HCT116 (cell line): ENCODE measurements around the gene TMEM40. TPM values are rescaled to one million over a fixed set of nuclear protein-coding genes. Genes with fewer than 3 reads are reported as not detected.

ENCODE experiments used
- ATAC-seq: fragments of 200-7000 bp; cut with Tn5 transposase; 2 replicates; pipeline ENCODE4 v1.9.1; 2020; ENCODE audit warnings: mild to moderate bottlenecking, moderate library complexity
- BruUV-seq: library from RNA; stranded (reverse); fragments of 400-500 nt; replicated peaks from 2 replicates; lab custom pipeline; 2021; lab: Mats Ljungman, UMichigan
- CTCF ChIA-PET: fragments of 300-600 bp; sonication (Branson Sonifier 250); formaldehyde crosslinking; loops from one replicate; lab custom pipeline; 2021; ENCODE audit warnings: antibody characterized with exemption; lab: Charles Lee
- POLR2A ChIA-PET: fragments of 300-600, 350-600 bp; sonication (Branson Sonifier 250); formaldehyde crosslinking; loops from one replicate; lab custom pipeline; 2021; ENCODE audit warnings: antibody characterized with exemption; lab: Charles Lee
- RAD21 ChIA-PET, 2 experiments: fragments of 300-600 bp; sonication (Branson Sonifier 250); formaldehyde crosslinking; loops; one replicate each; lab custom pipeline; 2023; ENCODE audit warnings: low total read pairs in 2 of 2; ENCODE audit not compliant: uncharacterized antibody in 2 of 2, unreplicated experiment in 2 of 2, low non-redundant PET in 1 of 2; lab: Charles Lee
- DNase-seq: peaks from one replicate; pipeline ENCODE4 v3.0.0-alpha.2; 2010; ENCODE audit warnings: low read depth, low spot score
- H2AFZ ChIP-seq: fragments of 200-600 bp; shearing (Covaris generic), sonication (generic); 2 replicates; pipeline ENCODE4 v1.6.1; 2017; ENCODE audit warnings: low read depth, mixed run types, mixed read lengths, antibody characterized with exemption, low read length; ENCODE audit not compliant: poor library complexity, severe bottlenecking
- H3K27ac ChIP-seq: 2 replicates; pipeline ENCODE4 v1.5.1; 2012; ENCODE audit warnings: low read depth, low read length
- H3K27me3 ChIP-seq: fragments of 200-600 bp; sonication (generic); 2 replicates; pipeline ENCODE4 v1.6.1; 2016; ENCODE audit warnings: mixed run types, low read length, mixed read lengths; ENCODE audit not compliant: insufficient read depth
- H3K36me3 ChIP-seq, 2 experiments: fragments of 200-500 bp in 1 of 2; fragments of 200-600 bp in 1 of 2; sonication (Bioruptor generic) in 1 of 2; sonication (generic) in 1 of 2; 2 replicates each; pipeline versions ENCODE4 v1.5.1 to v1.6.1; 2014 to 2016; ENCODE audit warnings: low read length in 2 of 2, inconsistent platforms in 1 of 2, mixed read lengths in 1 of 2, mixed run types in 1 of 2; ENCODE audit not compliant: insufficient read depth in 2 of 2, control insufficient read depth in 1 of 2
- H3K4me1 ChIP-seq, 2 experiments: fragments of 200-600 bp in 1 of 2; sonication (generic) in 1 of 2; 2 replicates each; pipeline versions ENCODE4 v1.5.1 to v1.6.1; 2012 to 2017; ENCODE audit warnings: low read length in 2 of 2, inconsistent platforms in 1 of 2, mild to moderate bottlenecking in 1 of 2, mixed read lengths in 1 of 2, mixed run types in 1 of 2, moderate library complexity in 1 of 2; ENCODE audit not compliant: insufficient read depth in 2 of 2, control insufficient read depth in 1 of 2
- H3K4me2 ChIP-seq: fragments of 200-600 bp; sonication (generic); 2 replicates; pipeline ENCODE4 v1.6.1; 2017; ENCODE audit warnings: mixed run types, low read length, mixed read lengths
- H3K4me3 ChIP-seq, 2 experiments: fragments of 200-600 bp in 1 of 2; sonication (generic) in 1 of 2; replicated peaks in 1 of 2; 2 replicates each; pipeline ENCODE4 v1.5.1; 2011 to 2016; ENCODE audit warnings: low read length in 2 of 2, control low read depth in 1 of 2, low read depth in 1 of 2, mild to moderate bottlenecking in 1 of 2, mixed read lengths in 1 of 2, mixed run types in 1 of 2
- H3K79me2 ChIP-seq: fragments of 200-600 bp; sonication (generic); 2 replicates; pipeline ENCODE4 v1.6.1; 2017; ENCODE audit warnings: mild to moderate bottlenecking, mixed run types, low read length, moderate library complexity, mixed read lengths; ENCODE audit not compliant: insufficient read depth
- H3K9ac ChIP-seq: fragments of 200-600 bp; sonication (generic); 2 replicates; pipeline ENCODE4 v1.6.1; 2016; ENCODE audit warnings: low read length, mixed read lengths
- H3K9me2 ChIP-seq: fragments of 200-600 bp; sonication (generic), shearing (Covaris generic); 2 replicates; pipeline ENCODE4 v1.6.1; 2017; ENCODE audit warnings: mixed run types, mild to moderate bottlenecking, moderate library complexity; ENCODE audit not compliant: insufficient read depth
- H3K9me3 ChIP-seq, 2 experiments: fragments of 200-500 bp in 1 of 2; fragments of 200-600 bp in 1 of 2; sonication (Bioruptor generic) in 1 of 2; sonication (generic) in 1 of 2; 2 replicates each; pipeline ENCODE4 v1.6.1; 2014 to 2017; ENCODE audit warnings: low read length in 2 of 2, mixed read lengths in 2 of 2, inconsistent platforms in 1 of 2, low read depth in 1 of 2, mild to moderate bottlenecking in 1 of 2, mixed run types in 1 of 2, moderate library complexity in 1 of 2; ENCODE audit not compliant: control insufficient read depth in 1 of 2, insufficient read depth in 1 of 2
- H4K20me1 ChIP-seq: fragments of 200-600 bp; sonication (generic), shearing (Covaris generic); 2 replicates; pipeline ENCODE4 v1.6.1; 2017; ENCODE audit warnings: mixed run types, mild to moderate bottlenecking, moderate library complexity; ENCODE audit not compliant: insufficient read depth
- ATF3 ChIP-seq: IDR thresholded peaks from 2 replicates; pipeline ENCODE4 v1.6.1; 2012
- CEBPB ChIP-seq: IDR thresholded peaks from 2 replicates; pipeline ENCODE4 v1.6.1; 2012; ENCODE audit warnings: low read depth
- CTCF ChIP-seq, 3 experiments: fragments of 200-600 bp in 1 of 3; sonication (generic) in 1 of 3; IDR thresholded peaks in 2 of 3; conservative IDR thresholded peaks in 1 of 3; 2 replicates each; pipeline ENCODE4 v1.5.1; 2012 to 2017; ENCODE audit warnings: low read depth in 2 of 3, low read length in 2 of 3, antibody characterized with exemption in 1 of 3, borderline replicate concordance in 1 of 3, control low read depth in 1 of 3, mild to moderate bottlenecking in 1 of 3, mixed read lengths in 1 of 3, mixed run types in 1 of 3, moderate library complexity in 1 of 3; ENCODE audit not compliant: insufficient read depth in 1 of 3
- EGR1 ChIP-seq: IDR thresholded peaks from 2 replicates; pipeline ENCODE4 v1.6.1; 2012; ENCODE audit warnings: low read depth
- ELF1 ChIP-seq: IDR thresholded peaks from 2 replicates; pipeline ENCODE4 v1.6.1; 2012; ENCODE audit warnings: low read depth, borderline replicate concordance
- EZH2 ChIP-seq: fragments of 200-600 bp; sonication (generic); IDR thresholded peaks from 2 replicates; pipeline ENCODE4 v1.6.1; 2017; ENCODE audit warnings: antibody characterized with exemption, mixed run types
- EZH2phosphoT487 ChIP-seq: fragments of 200-600 bp; IDR thresholded peaks from 2 replicates; pipeline ENCODE4 v1.6.1; 2018; ENCODE audit warnings: antibody characterized with exemption, borderline replicate concordance
- FOSL1 ChIP-seq: IDR thresholded peaks from 2 replicates; pipeline ENCODE4 v1.6.1; 2012; ENCODE audit warnings: low read depth
- JUND ChIP-seq: IDR thresholded peaks from 2 replicates; pipeline ENCODE4 v1.6.1; 2012
- POLR2A ChIP-seq: IDR thresholded peaks from 2 replicates; pipeline ENCODE4 v1.7.0; 2011; ENCODE audit warnings: borderline replicate concordance; ENCODE audit not compliant: insufficient read depth, insufficient read length; ENCODE audit errors: extremely low read depth
- REST ChIP-seq: IDR thresholded peaks from 2 replicates; pipeline ENCODE4 v1.6.1; 2012; ENCODE audit warnings: low read depth
- SIN3A ChIP-seq: IDR thresholded peaks from 2 replicates; pipeline ENCODE4 v1.6.1; 2012; ENCODE audit warnings: low read depth
- SP1 ChIP-seq: IDR thresholded peaks from 2 replicates; pipeline ENCODE4 v1.6.1; 2012; ENCODE audit warnings: low read depth
- SRF ChIP-seq: IDR thresholded peaks from 2 replicates; pipeline ENCODE4 v1.6.1; 2012; ENCODE audit warnings: low read depth
- TCF7L2 ChIP-seq: IDR thresholded peaks from 2 replicates; pipeline ENCODE4 v1.7.0; 2011; ENCODE audit warnings: borderline replicate concordance, inconsistent platforms; ENCODE audit not compliant: insufficient read depth, insufficient read length; ENCODE audit errors: extremely low read depth
- YY1 ChIP-seq: IDR thresholded peaks from 2 replicates; pipeline ENCODE4 v1.6.1; 2011; ENCODE audit warnings: low read length, low read depth, moderate library complexity, mild to moderate bottlenecking; ENCODE audit not compliant: insufficient replicate concordance; ENCODE audit errors: extremely low read depth
- ZBTB33 ChIP-seq: IDR thresholded peaks from 2 replicates; pipeline ENCODE4 v1.6.1; 2011; ENCODE audit warnings: mild to moderate bottlenecking, low read length, moderate library complexity; ENCODE audit not compliant: insufficient replicate concordance; ENCODE audit errors: extremely low read depth
- ZFX ChIP-seq: fragments of 450-650 bp; IDR thresholded peaks from 2 replicates; pipeline ENCODE4 v1.6.1; 2017
- ZNF274 ChIP-seq: fragments of 200-500 bp; sonication (Bioruptor generic); IDR thresholded peaks from 2 replicates; pipeline ENCODE4 v1.6.1; 2014; ENCODE audit warnings: mild to moderate bottlenecking, low read depth, low read length, inconsistent platforms
- intact Hi-C: fragments of 100-400 bp; cut with micrococcal nuclease; formaldehyde crosslinking; loops from 2 replicates; pipeline ENCODE4 v1.10.0; 2022
- total RNA-seq: library from RNA; stranded (reverse); gene quantifications from one replicate; pipeline ENCODE4 v1.2.1, GENCODE V29; 2021; ENCODE audit not compliant: unreplicated experiment

The TMEM40 gene
- total RNA-seq, 1 experiment from 2014 or later: 12.3 TPM

GRCh38 chr3:12714278-12714677 lies 44.8 kb downstream of the TMEM40 start:
- Histone ChIP-seq H3K4me3 (no peak overlapping the region), H3K27ac (no peak overlapping the region), H3K4me2 (no peak overlapping the region), H3K79me2 (no peaks in the 10 kb centered on the region), H3K36me3 (no peaks in the 10 kb centered on the region), H4K20me1 (no peaks in the 10 kb centered on the region), H2AFZ (no peak overlapping the region), H3K9ac (no peak overlapping the region), H3K9me2 (no peaks in the 10 kb centered on the region), H3K4me1 (peaks cover 0 to 11% of the 10 kb centered on the region in 2 experiments; a peak in 3 of 4 replicates), H3K27me3 (no peaks in the 10 kb centered on the region), H3K9me3 (no peaks in the 10 kb centered on the region)
- no TSS peak for BruUV-seq
- TF ChIP-seq ZFX (no peak), YY1 (no peak), ATF3 (no peak), ELF1 (no peak), JUND (no peak), EZH2 (no peak), SRF (no peak), ZNF274 (no peak), TCF7L2 (no peak), EZH2phosphoT487 (no peak), REST (no peak), ZBTB33 (no peak), FOSL1 (no peak), EGR1 (no peak), POLR2A (no peak), SIN3A (no peak), SP1 (no peak), CEBPB (no peak), CTCF (IDR thresholded peaks at IDR 0.05 in 2 of 3, conservative IDR thresholded peaks at IDR 0.05 in 1 of 3; ENCODE audit: borderline replicate concordance in 1 of 3, insufficient read depth in 1 of 3, low read depth in 2 of 3, low read length in 2 of 3) (no peak)
- no peak for ATAC-seq
- RAD21 ChIA-PET: no interaction called here
- CTCF ChIA-PET: no interaction called here
- no peak for DNase-seq
- intact Hi-C loops: no loop called here
- POLR2A ChIA-PET: interaction anchor here (0.7 kb wide), 1 partner anchor 1013 kb away, joined by 3 read pairs; no protein-coding TSS in a partner anchor
